ENCODE measurements around the gene CNTNAP2.

GRCh38 chr7:146412781-146413180, 296.2 kb downstream of the CNTNAP2 start:
- no peak for TF ChIP-seq EZH2 (IDR thresholded peaks at IDR 0.05; ENCODE audit: low read length, missing control alignments)
- TF ChIP-seq, protein P1, sequence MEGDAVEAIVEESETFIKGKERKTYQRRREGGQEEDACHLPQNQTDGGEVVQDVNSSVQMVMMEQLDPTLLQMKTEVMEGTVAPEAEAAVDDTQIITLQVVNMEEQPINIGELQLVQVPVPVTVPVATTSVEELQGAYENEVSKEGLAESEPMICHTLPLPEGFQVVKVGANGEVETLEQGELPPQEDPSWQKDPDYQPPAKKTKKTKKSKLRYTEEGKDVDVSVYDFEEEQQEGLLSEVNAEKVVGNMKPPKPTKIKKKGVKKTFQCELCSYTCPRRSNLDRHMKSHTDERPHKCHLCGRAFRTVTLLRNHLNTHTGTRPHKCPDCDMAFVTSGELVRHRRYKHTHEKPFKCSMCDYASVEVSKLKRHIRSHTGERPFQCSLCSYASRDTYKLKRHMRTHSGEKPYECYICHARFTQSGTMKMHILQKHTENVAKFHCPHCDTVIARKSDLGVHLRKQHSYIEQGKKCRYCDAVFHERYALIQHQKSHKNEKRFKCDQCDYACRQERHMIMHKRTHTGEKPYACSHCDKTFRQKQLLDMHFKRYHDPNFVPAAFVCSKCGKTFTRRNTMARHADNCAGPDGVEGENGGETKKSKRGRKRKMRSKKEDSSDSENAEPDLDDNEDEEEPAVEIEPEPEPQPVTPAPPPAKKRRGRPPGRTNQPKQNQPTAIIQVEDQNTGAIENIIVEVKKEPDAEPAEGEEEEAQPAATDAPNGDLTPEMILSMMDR (conservative IDR thresholded peaks at IDR 0.05 in 1 of 2, IDR thresholded peaks at IDR 0.05 in 1 of 2; ENCODE audit: low read depth in 1 of 2, low read length in 2 of 2) = no peak

Measured in fibroblast of lung (primary cell).